GM21390 (cell line): ENCODE results near the gene CNTFR.
"Not testable (repeated sequence)": the region's sequence is repeated elsewhere in the genome, so short reads cannot be mapped to it uniquely, and the experiment has no call there.

Experiments
- ATAC-seq: cut with Tn5 transposase; IDR thresholded peaks from one replicate; pipeline ENCODE4 v1.9.1; 2021; ENCODE audit not compliant: unreplicated experiment

CNTFR gene

DNA sequence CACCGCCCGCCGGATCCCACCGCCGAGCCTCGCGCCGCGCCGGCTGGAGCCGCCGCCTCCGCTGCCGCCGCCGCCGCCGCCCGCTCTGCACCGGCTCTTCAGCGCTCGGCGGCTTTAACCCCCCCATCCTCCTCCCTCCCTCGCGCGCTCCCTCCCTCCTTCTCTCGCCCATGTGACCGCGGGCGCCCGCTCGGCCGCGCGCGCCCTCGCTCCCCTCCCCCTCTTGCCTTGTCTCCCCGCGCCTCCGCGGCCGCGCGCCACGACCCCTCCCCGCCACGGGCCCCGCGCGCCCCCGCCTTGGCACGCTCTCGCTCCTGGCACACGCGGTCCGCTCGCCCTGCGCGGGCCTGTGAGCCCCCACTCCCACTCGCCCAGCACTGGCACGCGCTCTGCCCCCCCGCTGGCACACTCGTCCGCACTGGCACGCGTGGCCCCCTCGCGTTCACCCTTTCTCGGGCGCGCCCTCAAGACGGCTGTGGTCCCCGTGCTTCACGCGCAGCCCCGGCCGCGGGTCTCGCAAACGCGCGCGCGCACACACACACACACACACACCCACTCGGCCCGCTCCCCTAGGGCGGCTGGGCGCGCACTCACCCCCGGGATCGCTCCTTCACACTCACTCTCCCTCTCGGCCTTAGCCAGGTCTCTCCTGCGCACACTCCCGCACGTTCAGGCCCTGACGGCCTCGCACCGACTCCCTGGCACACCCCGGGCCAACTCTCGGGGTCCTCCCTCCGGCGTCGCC is at the start of gene CNTFR:
Gene CNTFR, minus strand, starts transcription at position 89 of the 745 bp plus-strand sequence. CDS start 20,743 bp downstream, outside the sequence.
- ATAC-seq: no peak

- ATAC-seq: not testable (repeated sequence)
These were observed 49.8 kb upstream of the CNTFR start for GRCh38 chr9:34639322-34639721.

- no peak for ATAC-seq
These were observed 48.6 kb upstream of the CNTFR start for GRCh38 chr9:34638138-34638445.

DNA sequence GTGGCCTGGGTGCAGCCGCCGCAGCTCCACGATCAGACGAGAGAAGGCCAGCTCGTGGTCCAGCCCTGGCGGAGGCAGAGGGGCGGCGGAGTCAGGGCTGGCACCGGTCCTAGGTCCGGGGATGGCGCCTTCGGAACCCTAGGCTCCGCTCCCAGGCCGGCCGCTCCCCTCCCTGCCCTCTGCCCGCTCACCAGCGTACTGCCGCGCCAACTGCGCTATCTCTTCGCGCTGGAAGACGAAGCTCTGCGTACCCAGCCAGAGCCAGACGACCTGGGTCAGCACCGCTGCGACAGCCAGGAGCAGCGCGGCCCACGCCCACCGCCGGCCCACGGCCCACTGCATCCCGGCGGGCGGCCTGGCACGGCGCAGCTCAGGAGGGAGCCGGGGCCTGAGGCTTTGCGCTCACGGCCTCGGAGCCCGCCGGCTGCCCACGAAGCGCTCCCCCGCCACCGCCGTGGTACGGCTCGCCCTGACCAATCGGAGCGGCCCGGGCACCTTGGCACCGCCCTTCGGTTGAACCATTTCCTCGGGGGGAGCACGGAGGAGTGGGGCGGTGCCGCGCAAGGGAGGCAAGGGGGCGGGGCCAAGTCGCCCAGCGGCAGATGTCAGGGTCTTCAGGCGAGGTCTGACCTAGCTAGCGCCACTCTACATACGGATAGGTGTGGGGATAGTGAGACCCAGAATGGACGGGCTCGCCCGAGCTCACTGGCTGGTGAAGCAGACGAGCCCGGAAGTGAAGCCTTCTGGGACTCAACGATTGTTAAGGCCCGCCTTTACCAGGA is 48.0 kb upstream of the CNTFR start, which contains the start of gene SIGMAR1:
Gene SIGMAR1, minus strand, starts transcription at position 432 of the 782 bp plus-strand sequence. Its CDS starts 90 bp downstream, at position 342.
- peak; percentile 83 for ATAC-seq

GRCh38 chr9:34636791-34637355 is 47.3 kb upstream of the CNTFR start:
- ATAC-seq: no peak

GRCh38 chr9:34635556-34635955 is 46.0 kb upstream of the CNTFR start:
- ATAC-seq: no peak

- ATAC-seq: no peak
These were observed 45.2 kb upstream of the CNTFR start for GRCh38 chr9:34634551-34635248.

- no peak for ATAC-seq
These were observed 44.5 kb upstream of the CNTFR start for GRCh38 chr9:34633851-34634550.

DNA sequence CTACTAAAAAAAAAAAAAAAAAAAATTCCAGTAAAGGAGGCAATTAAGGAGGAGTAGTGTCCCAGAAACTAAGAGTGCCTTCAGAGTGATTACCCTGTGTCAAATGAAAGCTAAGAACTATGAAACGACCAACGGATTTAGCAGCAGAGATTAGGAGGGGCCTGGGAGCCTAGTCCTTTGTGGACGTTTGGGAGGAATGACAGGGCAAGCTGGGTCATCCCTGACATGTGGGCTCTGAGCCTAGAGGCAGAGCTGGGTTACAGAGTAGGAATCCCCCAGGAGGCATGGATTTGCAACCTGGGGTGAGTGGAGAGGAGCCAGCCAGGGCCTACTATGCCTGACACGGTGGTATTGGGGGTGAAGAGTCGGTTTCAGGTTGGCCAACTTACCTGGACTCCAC is 43.6 kb upstream of the CNTFR start:
- no peak for ATAC-seq

DNA sequence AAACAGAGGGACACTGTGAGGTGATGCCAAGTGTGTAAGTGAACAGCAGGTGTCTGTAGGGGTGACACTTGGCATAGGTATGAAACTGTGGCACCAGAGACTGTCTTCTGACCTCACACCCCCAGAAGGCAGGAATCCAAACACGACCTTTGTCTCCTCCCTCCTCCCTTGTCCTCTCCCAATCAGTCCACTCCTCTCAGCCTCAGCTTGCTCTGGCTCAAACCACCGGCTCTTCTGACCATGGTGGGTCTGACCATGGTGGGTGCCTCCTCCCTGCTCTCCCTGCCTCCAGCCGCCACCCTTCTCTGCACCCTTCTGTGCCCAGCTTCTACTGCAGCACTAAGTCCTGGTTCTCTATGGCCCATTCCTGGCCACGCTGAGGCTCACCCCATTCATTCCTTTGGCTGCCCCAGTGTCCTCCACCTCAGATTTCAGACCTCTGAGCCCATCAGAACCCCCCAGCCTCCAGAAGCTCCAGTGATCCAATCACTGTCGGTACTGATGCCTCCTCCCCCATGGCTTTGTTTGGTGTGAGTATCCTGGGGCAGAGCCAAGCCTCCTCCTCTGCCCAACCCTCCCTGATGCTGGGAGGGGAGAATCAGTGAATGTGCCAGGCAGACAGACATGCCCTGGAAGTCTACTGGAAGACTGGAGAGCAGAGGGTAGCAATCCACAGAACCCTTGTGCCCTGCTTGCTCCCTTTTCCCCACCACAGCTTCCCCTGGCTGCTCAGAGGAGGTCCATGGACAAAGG is 41.1 kb upstream of the CNTFR start:
- ATAC-seq: no peak

- ATAC-seq: no peak
These were observed 39.9 kb upstream of the CNTFR start for GRCh38 chr9:34629491-34629808.

GRCh38 chr9:34628656-34629490 is 39.3 kb upstream of the CNTFR start, which contains the start of gene ARID3C:
Gene ARID3C (minus strand): TSS chr9:34629066. CDS start chr9:34628014, 1,052 bp downstream.
- ATAC-seq: no peak

DNA sequence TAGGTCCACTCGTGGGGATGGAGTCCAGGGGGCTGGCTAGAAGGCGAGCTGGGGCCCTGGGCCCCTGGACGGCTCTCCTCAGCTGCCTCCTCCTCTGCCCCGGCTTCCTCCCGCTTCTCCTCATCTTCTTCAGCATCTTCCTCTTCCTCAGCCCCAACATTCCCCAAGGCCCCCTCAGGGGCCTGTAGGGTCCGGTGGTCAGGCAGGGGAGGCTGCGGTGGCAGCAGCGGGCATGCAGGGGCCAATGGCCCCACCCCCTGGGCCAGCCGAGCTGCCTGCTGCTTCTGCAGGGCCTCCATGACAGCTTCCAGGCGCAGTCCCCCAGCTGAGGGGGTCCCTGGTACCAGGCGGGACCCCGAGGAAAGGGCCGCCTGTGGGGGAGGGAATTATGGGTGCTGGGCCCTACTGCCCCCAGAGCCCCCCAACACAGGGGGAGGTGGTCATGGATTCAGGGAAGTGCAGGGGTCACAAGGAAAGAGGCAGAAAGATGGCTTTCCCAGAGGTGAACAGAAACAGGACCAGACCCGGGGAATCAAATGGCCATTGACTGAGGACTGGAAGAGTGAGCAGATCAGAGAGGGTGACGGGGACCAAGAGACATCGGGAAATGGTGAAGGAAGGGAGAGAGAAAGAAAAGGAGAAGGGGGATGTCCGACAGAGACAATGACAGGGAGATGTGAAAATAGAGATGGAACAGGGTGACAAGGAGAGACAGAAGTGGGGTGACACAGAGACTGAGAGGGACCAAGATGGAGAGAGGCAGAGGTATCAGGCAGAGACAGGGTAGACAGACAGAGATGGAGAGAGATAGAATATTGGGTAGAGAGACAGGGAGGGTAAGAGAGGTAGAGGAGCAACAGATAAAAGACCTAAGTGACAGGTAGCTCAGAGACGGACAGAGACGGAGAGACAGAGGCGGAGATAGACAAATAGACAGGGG is 38.5 kb upstream of the CNTFR start:
- no peak for ATAC-seq

DNA sequence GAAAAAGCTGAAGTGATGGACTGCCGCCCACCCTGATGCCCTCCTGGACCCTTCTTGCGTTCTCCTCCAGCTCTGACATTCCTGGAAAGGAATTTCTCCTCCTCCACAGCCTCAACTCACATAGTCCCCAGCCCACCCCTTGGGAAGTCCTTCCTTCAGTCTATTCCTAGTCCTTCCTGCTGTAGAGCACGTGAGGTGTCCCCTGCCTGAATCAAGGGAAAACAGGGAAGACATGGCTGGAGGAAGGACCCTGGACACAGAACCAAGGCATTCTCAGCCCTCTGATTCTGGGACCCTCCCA is 35.6 kb upstream of the CNTFR start:
- ATAC-seq: no peak

GRCh38 chr9:34624475-34625185 is 35.1 kb upstream of the CNTFR start:
- ATAC-seq: no peak

- no peak for ATAC-seq
These were observed 34.1 kb upstream of the CNTFR start for GRCh38 chr9:34623374-34624235.
